HG02678 (cell line): ENCODE measurements around the gene TEAD1.

Experiments
- ATAC-seq: cut with Tn5 transposase; IDR thresholded peaks from one replicate; pipeline ENCODE4 v1.9.1; 2021; ENCODE audit warnings: mild to moderate bottlenecking, moderate library complexity; ENCODE audit not compliant: unreplicated experiment

The TEAD1 gene

DNA sequence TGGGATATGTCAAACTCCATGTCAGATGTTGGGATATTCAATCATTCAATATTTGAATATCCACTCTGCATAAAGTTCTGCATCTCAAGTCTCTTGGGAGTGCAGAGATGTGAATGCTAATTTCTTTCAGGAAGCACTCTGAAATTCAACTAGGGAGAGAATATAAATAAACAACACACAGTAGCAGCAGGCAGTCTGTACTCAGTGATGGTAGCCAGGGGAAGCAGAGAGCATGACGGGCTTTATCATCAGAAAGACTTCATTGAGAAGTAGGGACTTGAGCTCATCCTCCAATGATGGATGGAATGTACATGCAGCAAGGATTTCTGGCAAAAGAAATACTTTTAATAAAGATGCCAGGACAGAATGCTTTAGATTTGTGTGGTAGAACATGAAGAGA lies 9.8 kb upstream of the TEAD1 start:
- no peak for ATAC-seq

DNA sequence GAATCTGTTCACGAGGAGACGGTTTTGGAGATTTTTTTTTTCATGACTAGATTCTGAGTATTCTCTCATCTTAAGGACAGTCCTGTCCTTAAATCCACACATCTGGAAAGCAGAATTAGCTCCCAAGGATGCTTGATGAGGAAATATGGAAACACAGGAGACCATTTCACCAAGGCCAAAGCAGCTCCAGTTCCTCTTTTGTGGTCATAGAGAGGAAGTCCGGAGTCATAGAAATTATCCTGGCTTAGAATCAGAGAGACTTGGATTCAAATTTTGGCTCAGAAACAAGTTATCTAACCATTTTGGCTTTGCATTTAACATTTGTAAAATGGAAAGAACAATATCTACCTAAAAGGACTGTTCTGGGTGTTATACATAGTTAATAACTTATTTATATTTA lies 7.3 kb upstream of the TEAD1 start:
- no peak for ATAC-seq

DNA sequence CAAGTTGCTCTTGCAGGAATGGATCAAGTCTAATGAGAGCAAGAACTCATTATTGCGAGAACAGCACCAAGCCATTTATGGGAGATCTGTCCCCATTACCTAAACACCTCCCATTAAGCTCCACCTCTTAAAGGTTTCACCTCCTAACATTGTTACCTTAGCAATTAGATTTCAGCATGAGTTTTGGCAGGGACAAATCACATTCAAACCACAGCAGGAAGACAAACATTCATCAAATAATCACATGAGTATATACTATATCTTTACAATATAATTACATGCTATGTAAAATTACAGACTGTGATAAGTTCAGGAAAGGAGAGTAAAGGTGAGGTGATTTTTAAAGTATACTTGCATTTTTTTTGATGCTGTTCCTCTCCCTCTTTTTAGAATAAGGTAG lies 6.6 kb upstream of the TEAD1 start:
- ATAC-seq, result no peak

DNA sequence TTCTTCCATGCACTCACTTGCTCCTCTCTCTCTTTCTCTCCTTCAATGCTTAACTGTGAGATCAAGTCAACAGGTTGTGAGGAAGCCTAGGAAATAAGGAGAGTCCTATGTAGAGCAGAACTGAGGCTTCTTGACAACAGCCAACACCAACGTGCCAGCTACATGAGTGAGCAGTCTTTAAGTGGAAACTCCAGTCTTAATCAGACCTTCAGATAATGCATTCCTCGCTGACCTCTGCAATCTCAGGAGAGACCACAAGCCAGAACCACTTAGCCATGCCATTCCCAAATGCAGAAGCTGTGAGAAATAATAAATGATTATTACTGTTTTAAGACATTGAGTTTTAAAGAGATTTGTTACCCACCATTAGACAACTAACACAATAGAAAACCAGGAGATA lies 6.1 kb upstream of the TEAD1 start:
- no peak for ATAC-seq

DNA sequence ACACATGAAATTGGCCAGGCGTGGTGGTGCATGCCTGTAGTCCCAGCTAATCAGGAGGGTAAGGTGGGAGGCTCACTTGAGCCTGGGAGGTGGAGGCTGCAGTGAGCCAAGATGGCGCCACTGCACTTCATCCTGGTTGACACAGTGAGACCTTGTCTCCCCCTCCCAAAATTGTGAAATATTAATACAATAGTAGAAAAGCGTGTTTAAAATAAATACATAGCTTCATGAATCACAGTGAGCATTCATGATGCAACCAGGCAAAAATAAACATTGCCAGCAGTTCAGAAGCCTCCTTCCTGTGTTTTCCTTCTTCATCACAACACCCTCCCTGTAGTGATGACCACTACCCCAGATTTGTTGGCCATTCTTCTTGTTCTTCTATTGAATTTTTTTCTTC lies 4.3 kb upstream of the TEAD1 start:
- no peak for ATAC-seq

DNA sequence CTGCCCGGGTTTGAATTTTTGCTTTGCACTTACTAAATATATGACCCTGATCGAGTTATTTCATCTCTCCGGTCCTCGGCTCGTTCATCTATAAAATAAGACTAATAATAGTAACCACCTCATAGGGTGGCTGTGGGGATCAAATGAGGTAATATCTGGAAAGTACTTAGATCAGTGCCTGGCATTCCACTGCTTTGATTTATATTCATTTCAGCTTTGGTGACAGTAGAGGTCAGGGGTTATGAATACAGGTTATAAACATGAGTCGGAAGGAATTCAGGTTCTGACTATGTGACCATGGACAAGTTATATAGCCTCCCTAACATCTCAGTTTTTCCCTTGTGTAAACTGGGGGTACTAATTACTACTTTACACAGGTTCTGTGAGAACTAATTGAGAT lies 2.9 kb upstream of the TEAD1 start:
- ATAC-seq, result no peak

DNA sequence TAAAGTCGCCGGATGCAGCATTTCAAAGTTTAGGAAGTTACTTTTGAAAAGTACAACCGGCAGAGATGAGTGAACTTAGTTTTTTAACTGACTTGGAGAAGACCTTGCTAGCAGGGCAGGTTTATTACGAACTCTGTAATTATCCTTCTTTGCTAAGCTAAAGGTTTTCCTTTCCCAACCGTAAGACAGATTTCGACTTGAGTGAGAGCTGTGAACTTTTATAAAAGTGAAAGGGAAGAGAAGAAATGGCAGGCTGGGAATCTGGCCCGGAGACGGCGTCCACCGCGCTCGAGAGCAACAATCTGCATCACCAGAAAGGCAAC lies 659 bp upstream of the TEAD1 start:
- ATAC-seq, result no peak

DNA sequence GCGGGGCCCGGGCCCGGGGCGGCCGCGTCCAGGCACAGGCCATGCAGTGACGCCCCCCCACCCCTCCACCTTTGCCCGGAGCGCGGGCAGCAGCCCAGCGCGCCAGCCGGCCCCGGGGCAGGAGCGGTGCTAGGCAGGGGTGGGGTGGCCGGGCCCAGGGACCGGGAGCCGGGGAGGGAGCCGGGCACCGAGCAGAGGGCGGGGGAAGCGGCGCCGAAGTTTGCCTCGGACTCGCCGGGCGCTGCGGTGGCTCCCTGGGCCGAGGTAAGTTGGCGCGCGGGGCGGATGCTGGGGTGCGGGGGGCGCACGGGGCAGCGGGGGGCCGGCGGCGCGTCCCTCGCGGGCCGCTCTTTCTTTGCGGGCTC lies 332 bp downstream of the TEAD1 start:
- peak; percentile 32 for ATAC-seq

DNA sequence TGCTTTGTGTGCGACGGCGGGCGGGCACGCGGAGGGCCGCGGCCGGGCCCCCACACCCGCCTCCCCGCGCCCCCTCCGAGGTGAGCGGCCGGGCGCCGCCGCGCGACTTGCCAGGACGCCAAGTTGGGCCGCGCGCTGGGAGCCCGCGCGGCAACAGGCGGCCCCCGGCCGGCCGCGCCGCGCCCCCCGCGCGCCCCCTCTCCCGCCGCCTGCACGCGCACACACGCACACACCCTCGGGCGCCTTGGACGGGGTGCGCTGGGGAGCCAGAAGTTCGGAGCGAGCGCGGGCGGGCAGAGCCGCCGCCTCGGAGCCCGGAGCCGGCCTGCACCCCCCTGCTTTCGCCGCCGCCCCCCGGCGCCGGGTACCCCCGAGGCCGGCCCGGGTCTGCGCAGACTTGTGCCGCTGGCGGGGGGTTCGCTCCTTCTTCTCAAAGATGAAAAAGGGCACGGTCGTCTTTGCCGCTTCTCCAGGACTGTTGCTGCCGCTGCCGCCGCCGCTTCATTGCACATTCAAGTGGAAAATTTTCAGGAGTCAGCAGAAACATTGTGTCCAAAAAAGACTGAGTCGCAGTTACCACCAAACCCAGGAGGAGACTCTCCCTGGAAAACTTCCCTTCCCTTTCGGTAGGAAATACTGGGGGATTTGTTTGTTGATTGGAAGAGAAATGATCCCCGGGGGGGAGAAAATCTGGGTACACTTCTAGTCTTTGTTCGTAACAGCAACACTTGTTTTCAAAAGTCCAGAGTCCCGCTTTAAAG lies 895 bp downstream of the TEAD1 start:
- no peak for ATAC-seq

DNA sequence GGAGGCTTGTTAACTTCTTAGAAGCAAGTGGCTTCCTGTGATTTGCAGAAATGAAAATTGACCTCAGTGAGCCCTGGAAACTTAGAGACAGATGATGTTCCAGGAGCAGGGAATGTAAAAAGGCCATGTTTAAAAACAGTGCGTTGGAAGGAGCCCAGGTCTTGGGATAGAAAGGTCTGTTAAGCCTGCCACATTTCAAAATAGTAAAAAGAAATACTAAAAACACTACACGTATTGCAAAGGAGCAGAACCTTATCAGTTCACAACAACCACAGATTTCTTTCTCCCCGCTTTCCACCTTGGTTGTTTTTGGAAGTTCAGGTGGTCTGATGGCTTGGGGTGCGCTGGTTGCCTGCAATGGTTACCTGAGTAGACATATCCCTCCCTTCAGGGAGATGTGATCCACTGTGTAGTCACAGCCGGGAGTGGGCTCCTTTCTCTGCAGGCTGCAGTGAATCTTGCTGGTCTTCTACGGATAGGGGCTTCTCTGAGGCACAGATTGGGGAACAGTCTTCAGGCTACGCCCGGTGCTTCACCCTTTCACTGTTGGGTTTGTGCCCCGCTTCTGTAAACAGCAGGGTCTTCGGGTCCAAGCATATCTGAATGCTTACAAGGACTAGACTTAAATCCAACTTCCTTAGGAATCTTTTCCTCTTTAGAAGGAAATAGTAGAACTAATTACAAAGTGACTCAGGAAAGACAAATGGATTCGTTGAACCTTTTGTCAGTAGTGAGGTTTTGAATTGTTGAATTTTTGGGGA lies 1.9 kb downstream of the TEAD1 start:
- no peak for ATAC-seq

DNA sequence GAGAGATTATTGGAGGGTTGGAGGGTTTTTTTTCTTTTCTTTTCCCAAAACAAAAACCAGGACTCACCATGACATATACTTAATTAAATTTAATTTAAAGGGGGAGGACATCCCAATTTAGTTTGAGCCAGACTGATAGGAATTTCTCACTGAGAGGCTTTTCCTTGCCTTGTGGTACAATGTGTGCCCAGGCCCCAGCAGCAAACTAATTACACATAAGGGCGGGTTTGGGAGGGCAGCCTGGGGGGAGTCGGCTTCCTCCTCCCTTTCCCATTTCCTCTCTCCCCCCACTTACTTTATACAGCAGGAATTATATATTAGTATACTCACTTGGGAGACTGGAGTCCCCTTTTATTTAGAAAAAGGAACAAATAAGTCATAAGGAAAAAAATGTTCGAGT lies 2.9 kb downstream of the TEAD1 start:
- no peak for ATAC-seq

DNA sequence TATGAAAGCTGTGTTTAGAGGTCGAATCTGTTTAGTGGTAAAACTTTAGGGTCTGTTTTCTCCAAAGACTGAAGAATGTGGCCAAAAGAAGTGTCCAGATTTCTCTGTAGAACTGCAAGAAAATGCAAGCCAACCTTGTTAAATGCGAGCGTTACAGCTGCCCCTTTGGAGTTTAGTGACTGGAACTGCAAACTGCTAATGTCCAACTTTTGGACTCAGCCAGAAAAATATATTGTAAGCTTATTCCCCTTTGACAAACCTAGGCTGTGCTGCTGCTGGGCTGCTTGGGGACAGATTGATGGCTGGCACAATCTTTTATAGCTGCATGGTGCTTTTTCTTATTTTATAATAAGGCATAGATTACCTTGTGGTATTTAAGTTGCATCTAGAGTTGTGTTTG lies 3.9 kb downstream of the TEAD1 start:
- ATAC-seq, result no peak

DNA sequence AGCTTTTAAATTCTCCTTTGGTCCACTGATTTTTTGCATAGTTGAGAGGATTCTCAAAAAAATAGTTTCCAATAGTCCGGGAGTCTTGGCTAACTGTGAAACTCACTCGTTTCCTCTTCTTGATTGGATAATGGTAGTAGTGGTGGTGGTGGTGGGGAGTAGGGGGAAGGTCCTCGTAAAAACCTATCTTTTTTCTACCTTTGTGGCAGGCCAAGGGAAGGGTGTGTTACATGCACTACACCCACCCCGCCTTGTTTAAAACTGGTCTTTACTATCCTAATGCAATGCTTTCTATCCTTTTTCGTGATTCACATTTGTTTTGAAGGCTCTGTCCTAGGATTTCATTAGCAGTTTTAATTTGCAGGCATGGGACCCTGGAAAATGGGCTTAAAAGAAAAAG lies 4.8 kb downstream of the TEAD1 start:
- no peak for ATAC-seq

DNA sequence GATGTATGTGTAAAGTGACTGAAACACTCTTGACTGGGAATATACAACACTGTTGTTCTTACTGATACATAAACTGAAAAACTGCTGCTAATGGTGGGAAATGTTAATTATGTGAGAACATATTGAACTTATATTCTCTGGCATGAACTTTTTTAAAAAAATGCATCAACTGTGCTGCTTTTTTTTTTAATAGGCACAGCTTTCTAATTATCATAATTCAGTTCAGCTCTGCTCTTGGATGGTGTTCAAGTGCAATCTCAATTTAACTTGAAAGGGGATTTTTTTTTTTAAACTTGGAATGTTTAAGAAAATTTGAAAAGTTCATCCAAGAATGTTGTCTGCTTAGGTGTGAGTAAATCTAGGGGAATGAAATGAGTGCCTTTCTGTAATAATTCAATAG lies 5.2 kb downstream of the TEAD1 start:
- no peak for ATAC-seq

DNA sequence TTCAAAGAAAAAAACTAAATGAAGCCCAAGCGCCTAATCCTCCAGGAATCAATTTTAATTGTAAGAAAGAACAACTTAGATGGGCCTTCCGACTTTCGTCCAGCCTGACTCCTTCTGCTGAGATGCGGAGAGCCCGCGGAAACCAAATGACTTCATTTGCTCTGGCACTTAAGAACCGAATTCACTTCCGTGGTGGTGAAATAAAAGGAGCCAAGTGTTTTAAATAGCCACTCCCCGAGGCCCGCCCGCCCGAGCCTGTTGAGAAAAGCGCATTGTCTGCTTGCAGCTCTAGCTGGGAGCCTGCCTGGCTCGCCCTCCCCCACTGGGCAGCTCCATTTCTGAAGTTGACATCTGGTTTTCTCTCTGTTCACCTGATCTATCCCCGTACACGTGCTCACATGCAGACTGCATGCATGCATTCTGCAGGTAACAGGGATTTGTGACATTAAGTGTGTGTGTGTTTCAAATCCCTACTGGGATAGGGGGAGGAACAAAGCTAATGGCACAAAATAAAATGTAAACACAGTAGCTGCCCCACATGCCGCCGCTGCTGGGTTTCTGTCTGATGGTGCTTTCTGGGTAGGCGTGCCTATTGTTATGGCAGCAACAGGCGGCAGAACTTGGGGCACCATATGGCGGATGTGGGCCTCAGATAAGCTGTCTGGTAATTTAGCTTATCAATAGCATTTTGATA lies 6.2 kb downstream of the TEAD1 start:
- no peak for ATAC-seq

DNA sequence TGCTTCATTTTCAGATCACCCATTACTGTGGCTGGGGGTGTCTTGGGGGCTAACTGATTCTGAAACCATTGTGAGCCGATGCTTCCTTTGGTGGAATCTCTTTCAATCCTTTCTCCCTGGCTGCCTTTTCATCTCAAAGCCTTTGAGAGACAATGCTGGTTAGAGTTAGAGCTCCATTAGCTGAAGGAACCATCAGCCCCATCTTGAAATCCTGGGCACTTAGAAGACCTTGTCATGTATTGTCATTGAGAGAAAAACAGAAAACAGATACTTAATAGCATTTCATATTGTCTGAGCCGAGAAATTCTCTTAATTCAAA lies 6.7 kb downstream of the TEAD1 start:
- ATAC-seq, result no peak

DNA sequence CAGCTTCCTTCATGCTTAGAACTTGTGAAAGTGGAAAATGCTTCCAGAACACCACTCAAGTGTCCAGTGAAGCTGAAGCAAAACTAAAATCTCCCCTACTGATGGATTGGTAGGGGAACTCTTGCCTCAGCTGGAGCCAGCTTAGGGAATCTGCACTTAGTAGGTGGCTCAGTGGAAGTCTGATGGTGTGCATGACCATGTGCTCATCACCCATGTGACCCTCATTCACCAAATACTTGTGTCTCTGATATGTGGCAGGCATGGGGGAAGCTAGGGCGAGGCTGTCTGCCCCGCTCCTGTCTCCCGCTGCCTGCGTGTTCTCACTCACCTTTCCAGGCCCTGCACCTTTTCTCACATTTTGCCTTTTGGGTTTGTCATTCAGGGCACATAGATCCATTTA lies 7.2 kb downstream of the TEAD1 start:
- ATAC-seq, result no peak

DNA sequence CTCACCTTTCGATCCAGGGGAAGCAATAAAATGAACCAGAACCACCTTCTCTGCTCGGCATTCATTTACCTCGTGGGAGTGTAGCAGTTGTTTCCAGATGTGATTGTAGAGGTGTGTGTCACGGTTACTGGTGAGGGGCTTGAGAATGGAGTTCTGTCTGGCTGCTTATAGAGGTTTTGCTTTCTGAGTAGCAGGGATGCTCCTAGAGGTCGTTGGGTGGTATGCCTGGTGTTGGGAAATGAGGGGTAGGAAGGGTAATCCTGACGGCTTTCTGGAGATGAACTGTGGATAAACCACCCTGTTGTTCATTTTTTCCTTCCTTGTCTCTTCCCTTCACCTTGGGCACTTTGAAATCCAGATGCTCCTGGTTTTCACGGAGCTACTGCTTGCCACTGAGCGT lies 8.1 kb downstream of the TEAD1 start:
- ATAC-seq, result no peak

DNA sequence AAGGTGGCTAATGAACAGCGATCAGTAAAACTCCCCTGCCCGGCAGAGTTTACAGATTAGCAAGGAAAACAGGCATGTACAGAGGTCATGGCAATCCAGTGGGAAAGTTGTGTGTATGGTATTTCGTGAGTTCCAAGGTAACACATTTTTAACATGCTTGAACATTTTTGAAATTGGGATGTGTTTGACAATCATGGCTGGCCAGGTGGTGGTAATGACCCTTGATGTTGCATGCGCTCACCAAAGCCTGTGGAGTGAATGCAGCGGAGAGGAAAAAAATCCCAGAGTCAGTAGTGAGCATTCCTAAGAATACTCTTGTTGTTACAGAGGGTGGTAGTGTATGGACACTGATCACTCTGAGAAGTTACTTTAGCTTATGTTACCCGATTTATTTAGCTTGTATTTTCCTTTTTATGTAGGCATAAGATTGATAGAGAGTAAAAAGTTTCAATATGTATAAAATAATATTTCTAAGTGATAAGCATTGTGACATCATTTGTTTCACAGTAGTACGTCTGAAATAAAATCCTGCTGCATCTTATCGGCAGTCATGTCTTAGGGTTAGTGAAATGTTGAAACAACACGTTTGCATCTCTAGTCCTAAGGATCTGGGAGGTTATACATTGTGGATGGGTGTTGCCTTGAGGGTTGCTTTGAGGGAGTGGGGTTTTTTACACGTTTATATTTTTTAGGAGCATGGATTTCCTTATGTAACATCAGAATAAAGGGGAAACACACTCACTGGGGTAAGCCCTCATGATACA lies 8.7 kb downstream of the TEAD1 start:
- ATAC-seq, result no peak

DNA sequence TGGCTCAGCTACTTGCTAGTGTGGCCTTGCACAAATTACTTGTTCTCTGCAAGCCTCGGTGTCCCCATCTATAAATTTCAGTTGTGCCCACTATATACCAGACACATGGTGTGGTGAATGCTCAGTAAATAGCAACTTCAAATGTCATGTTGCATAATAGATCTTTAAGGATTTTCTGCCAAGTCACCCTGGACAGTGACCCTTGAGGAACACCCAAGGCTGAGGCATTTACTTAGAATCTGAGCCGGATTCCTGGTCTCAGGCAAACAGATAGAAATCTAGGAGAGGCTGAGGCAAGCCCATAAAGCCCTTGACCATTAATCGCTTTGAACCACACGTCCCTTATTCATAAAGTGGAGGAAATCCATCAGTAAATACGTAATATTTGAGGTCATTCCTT lies 9.7 kb downstream of the TEAD1 start:
- ATAC-seq, result no peak

DNA sequence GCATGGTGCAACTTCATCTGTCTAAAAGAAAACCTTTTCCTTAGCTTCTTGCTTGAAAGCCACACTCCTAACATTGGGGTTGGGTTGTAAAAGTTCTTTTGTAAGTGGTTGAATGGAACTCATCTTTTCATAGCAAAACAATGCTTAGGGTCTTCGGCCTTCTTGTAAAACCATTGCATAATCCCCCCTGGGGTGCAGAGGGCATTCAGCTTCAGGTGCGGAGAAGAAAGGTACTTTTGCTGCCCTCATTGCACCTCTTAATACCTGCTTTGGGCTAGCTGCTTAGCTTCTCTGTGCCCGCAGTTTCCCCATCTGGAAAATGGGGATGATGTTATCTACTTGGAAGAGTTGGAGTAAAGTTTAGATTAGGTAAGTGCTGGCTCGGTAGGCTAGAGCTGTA lies 10.1 kb downstream of the TEAD1 start:
- no peak for ATAC-seq

DNA sequence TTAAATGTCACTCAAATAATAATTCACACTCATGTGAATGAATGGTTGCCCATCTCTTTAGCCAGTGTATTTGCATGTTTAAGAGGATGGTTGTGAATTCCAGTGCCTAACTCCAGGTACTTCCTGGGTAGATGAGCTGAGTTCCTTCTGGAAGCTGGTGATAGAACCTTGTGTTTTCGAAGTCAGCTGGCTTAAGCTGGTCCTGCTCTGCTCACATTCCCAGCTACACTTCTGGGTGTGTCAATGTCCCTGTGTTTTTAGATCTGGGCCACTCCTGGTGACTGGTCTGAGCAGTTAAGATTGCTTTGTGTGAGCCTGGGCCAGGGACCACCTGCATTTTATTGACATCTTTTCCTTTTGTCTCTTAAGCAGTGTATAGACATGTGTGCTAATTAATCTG lies 10.6 kb downstream of the TEAD1 start:
- no peak for ATAC-seq
